ENCODE results near the gene CDKAL1. TPM values are rescaled to one million over a fixed set of nuclear protein-coding genes. Genes with fewer than 3 reads are reported as not detected.

CDKAL1 gene
- total RNA-seq, 1 donor from 2014 or later, result 12.2 TPM

GRCh38 chr6:21079468-21080048 is 545.3 kb downstream of the CDKAL1 start:
- no peak for TF ChIP-seq CTCF (conservative IDR thresholded peaks at IDR 0.05; ENCODE audit: low read depth, low read length)
- H3K4me3 ChIP-seq (ENCODE audit: low read depth, low read length), result no peak overlapping the region
- peak; percentile 13 for DNase-seq (ENCODE audit: low read depth)

- no peak for TF ChIP-seq CTCF (conservative IDR thresholded peaks at IDR 0.05; ENCODE audit: low read depth, low read length)
- no peak for DNase-seq (ENCODE audit: low read depth)
- no peak overlapping the region for H3K4me3 ChIP-seq (ENCODE audit: low read depth, low read length)
Measured at GRCh38 chr6:21080221-21080620, 546.0 kb downstream of the CDKAL1 start.

- TF ChIP-seq CTCF (conservative IDR thresholded peaks at IDR 0.05; ENCODE audit: low read depth, low read length), result no peak
- no peak overlapping the region for H3K4me3 ChIP-seq (ENCODE audit: low read depth, low read length)
- no peak for DNase-seq (ENCODE audit: low read depth)
Measured at GRCh38 chr6:21082091-21082490, 547.8 kb downstream of the CDKAL1 start.

GRCh38 chr6:21083708-21084107 is 549.5 kb downstream of the CDKAL1 start:
- H3K4me3 ChIP-seq (ENCODE audit: low read depth, low read length), result no peak overlapping the region
- no peak for TF ChIP-seq CTCF (conservative IDR thresholded peaks at IDR 0.05; ENCODE audit: low read depth, low read length)
- no peak for DNase-seq (ENCODE audit: low read depth)

- TF ChIP-seq CTCF (conservative IDR thresholded peaks at IDR 0.05; ENCODE audit: low read depth, low read length), result no peak
- H3K4me3 ChIP-seq (ENCODE audit: low read depth, low read length), result no peak overlapping the region
- DNase-seq (ENCODE audit: low read depth), result no peak
Measured at GRCh38 chr6:21084656-21085055, 550.4 kb downstream of the CDKAL1 start.

GRCh38 chr6:21085211-21085610 is 551.0 kb downstream of the CDKAL1 start:
- no peak for DNase-seq (ENCODE audit: low read depth)
- TF ChIP-seq CTCF (conservative IDR thresholded peaks at IDR 0.05; ENCODE audit: low read depth, low read length), result no peak
- H3K4me3 ChIP-seq (ENCODE audit: low read depth, low read length), result no peak overlapping the region

GRCh38 chr6:21085643-21086042 is 551.4 kb downstream of the CDKAL1 start:
- no peak overlapping the region for H3K4me3 ChIP-seq (ENCODE audit: low read depth, low read length)
- TF ChIP-seq CTCF (conservative IDR thresholded peaks at IDR 0.05; ENCODE audit: low read depth, low read length), result no peak
- DNase-seq (ENCODE audit: low read depth), result no peak

Measured in epithelial cell of proximal tubule (primary cell).